ENCODE data around the gene PROSER3.

DNA sequence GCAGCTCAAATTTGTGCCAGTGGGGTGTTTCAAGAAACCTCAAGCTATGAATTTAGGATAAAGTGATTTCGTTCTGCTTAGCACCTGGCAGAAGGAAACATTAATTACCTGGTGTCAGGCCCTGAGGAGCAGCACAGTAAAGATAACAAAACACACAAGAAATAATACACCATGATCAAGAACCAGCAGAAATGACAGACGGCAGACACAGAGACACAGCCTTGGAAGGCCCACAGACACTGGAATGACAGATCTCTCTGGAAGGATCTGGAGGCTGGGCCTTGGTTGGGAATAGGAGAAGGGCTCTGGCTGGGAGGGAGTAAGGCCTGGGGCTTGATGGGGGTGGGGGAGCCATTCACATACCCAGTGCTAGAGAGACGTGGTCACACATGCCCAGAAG lies 43.9 kb downstream of the PROSER3 start:
- TF ChIP-seq EZH2 (IDR thresholded peaks at IDR 0.05; ENCODE audit: borderline replicate concordance, low read depth, low read length, severe bottlenecking) (no peak), POLR2A (IDR thresholded peaks at IDR 0.05; ENCODE audit: low read depth, low read length) (no peak), POLR2AphosphoS5 (IDR thresholded peaks at IDR 0.05; ENCODE audit: insufficient read depth, low read depth, low read length) (no peak)
- TF ChIP-seq, protein P1, sequence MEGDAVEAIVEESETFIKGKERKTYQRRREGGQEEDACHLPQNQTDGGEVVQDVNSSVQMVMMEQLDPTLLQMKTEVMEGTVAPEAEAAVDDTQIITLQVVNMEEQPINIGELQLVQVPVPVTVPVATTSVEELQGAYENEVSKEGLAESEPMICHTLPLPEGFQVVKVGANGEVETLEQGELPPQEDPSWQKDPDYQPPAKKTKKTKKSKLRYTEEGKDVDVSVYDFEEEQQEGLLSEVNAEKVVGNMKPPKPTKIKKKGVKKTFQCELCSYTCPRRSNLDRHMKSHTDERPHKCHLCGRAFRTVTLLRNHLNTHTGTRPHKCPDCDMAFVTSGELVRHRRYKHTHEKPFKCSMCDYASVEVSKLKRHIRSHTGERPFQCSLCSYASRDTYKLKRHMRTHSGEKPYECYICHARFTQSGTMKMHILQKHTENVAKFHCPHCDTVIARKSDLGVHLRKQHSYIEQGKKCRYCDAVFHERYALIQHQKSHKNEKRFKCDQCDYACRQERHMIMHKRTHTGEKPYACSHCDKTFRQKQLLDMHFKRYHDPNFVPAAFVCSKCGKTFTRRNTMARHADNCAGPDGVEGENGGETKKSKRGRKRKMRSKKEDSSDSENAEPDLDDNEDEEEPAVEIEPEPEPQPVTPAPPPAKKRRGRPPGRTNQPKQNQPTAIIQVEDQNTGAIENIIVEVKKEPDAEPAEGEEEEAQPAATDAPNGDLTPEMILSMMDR (IDR thresholded peaks at IDR 0.05; ENCODE audit: extremely low read depth in 1 of 2, insufficient read depth in 1 of 2, low read depth in 1 of 2, low read length in 2 of 2), result no peak
